ENCODE measurements around the gene SLC35B4.

DNA sequence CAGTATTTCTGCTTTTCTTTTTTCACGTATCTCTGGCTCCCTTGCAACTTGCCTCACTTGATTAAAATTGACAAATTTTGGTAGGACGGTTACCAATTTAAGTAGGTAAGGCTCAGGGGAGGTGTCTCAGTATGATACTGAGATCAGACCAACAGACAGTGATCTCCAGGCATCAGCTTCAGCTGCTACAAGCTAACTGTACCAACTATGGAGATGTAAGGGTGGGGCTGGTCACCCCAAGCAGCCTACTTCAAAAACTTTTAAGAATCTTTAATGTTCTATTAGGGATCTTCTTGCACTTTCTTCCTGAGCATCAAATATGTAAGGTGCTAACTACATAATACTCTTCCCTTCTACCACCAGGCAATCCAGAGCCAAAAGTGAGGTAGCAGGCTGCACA, 26.9 kb downstream of the SLC35B4 start:
- TF ChIP-seq CTCF (IDR thresholded peaks at IDR 0.05; ENCODE audit: poor library complexity) (no peak), EZH2 (IDR thresholded peaks at IDR 0.05; ENCODE audit: borderline replicate concordance) (no peak)
